HG03196 (cell line): ENCODE measurements around the gene GDPGP1.

Source experiments
- ATAC-seq: cut with Tn5 transposase; IDR thresholded peaks from one replicate; pipeline ENCODE4 v1.9.1; 2021; ENCODE audit not compliant: unreplicated experiment

GDPGP1 gene

DNA sequence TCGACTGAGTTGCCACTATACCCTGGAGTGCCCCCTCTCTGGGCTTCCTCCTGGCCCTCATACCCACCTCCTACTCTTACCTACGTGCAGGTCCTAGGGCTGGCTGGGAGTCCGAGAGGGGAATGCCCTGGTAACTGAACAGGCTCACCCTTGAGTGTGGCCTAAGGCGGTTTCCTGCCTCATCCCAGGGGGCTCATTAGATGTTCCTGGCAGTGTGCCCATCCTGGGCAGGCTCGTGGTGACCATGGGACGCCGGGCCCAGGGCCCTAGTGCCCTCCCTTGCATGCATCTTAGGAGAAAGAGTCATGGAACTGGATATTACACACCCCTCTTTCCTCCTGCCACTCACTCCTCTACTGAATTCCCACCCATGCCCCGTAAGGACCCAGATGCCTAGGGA lies 30.1 kb upstream of the GDPGP1 start:
- no peak for ATAC-seq

DNA sequence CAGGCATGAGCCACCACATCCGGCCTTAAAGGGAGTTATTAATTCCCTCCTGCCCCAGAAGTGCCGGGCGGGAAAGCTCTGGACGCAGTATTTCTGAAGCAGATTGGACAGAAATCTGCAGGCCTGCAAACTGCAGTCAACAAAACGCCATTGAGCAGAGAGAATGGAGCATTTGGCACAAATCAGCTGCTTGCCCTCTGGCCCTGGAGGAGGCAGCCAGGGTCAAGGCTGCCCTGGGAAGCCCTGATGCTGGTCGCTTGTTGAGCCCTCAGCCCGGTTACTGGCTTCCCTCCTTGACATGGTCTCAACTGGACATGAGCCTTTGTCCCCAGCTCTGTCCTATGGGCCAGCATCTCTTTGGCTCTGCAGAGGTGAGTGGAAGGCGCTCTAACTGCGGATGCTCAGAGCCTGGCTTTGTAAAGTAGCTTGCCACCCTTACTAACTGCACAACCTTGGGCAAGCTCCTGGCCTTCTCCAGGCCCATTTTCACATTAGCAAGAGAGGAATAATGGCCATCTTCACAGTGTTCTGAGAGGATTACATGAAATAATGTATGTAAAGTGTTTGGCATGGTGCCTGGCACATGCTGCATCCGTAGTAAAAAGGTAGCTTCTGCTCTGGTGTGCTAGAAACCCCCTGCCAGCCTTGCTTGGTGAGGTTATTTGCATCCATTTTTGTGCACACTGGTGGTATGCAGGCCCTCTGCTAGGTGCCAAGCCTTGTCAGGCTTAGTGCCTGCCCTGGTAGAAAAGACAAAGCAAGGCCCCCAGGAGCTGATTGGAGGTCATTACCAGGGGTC lies 28.8 kb upstream of the GDPGP1 start:
- ATAC-seq, result no peak

DNA sequence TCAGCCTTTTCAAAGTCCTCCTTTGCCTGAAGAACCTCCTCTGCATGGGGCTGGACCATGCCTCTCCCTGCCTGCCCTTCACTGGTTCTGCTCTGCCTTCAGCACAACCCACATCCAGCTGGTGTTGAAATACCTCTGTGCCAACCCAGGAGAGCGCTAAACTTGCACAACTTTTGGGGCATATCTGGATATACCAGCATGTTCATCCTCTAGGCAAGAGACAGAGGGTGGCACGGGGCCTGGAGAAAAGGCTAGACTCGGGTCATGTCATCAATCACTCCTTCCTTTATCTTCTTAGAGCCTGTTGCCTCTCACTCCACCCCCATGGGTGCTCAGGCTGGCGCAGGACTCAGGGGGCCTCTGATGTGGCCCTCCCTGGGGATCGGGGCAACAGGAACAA lies 28.1 kb upstream of the GDPGP1 start:
- no peak for ATAC-seq

DNA sequence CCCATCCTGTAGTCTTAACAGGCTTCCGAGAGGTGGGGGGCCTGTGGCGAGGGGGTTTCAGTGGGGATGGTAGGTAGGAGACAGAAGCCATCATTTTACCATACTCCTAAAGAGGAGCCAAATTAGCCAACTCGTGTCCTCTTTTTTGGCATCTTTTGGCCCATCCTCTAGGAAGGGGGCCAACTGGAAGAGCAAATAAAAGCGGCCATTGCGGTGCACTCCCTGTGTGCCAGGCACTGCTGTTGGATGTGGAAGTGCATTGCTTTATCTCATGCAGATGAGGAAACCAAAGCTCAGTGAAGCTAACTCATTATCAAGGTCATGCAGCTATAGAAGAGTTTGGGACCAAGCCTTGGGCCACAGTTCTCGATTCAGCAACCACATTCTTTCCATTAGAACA lies 26.8 kb upstream of the GDPGP1 start:
- ATAC-seq, result no peak

DNA sequence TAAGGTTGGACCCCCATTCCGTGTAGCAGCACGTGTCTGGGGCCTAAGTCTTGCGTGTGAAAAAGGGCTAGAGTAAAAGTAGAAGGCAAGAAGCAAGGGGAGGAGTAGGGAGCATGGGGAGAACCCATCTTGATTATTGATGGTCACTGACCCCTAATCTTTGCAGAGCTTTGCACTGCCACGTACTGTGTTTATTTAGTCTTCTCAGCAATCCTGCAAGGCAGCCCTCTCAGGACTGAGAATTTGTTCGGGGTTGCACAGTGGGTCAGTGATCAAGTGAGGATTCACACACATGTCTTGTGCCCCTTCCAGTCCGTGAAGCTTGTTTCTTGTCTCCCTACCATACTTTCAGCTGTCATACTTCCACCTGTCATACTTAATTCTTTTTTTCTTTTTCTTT lies 25.7 kb upstream of the GDPGP1 start:
- ATAC-seq, result no peak

DNA sequence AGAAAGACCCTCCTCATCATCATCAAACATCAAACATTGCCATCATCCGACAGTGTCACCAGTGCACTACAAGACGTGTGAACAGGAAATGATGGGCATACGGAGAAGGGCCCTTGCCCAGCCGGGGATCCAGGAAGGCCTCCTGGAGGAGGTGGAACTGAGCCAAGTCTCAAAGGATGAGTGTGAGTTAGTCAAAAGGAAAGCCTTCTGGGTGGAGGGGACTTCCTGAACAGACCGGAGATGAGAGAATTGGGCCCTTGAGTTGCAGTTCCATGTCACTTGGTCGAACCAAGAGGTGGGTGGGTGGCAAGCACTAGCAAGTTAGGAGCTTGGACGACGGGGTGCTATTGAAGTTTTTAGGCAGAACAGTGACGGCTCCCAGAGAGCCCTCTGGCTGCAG lies 24.4 kb upstream of the GDPGP1 start:
- no peak for ATAC-seq

DNA sequence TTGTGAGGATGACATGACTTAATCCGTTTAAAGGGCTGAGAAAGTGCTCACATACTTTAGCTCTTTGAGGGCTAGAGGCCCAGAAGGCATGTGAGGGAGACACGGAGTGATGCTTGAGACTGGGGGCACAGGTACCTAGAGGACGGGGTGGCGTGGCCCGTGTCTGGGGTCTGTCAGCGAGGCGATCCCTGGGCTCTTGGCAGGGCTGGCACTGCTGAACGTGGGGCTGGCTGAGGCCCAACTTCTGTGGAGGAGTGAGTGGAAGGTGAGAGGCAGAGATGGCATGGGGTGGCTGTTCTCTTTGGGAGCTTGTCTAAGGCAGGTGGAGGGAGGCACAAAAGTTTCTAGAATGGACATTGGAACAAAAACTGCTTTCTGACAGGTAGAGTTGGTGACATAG lies 23.4 kb upstream of the GDPGP1 start:
- ATAC-seq, result no peak

DNA sequence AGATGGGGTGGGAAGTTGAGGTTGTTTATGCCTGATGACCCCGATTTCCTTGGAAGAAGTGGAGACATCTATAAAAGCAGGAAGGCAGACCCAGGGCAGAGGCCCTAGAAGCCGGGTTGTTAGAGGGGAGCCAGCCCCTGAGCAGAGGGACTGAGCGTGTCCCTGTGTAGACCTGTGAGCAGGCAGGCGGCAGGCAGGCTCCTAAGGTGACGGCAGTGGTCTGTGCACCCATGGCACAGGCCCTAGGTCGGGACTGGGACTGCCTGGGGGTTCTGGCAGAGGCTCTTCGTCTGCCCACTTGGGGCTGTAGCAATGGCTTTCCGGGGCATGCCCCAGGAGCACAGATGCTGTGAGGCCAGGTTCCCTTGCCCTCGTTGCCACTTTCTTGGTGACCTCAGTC lies 23.0 kb upstream of the GDPGP1 start:
- ATAC-seq, result no peak

DNA sequence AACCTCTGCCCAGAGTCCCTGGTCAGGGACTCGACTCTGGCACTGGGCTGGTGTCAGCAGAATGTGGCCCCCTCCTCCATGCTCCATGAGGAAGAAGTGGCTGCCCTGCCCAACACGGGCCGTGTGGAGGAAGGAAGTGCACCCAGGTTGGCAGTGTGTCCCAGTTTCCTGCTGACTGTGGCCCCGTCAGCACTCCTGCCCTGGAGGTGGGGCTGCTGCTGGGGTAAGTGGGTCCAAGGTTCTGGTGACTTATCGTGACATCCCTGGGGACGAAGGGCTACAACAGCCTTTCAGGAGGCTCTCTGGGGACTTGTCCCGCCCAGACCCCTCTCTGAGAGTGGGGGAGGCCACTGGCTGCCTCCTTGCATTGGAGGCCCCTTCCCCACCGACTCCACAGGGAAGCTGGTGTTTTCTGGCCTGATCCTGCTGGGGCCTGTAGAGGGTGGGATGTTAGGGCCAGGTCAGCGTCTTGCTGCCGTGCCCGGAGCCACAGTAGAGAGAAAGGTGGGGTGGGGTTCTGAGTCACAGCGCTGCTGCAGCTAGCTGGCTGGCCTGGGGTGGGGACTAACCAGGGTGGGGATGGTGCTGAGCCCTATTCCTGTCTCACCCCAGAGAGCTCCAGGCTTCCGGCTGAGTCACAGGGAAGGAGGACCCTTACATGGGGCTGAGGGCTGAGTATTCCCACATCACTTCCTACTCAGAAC lies 22.4 kb upstream of the GDPGP1 start:
- no peak for ATAC-seq

DNA sequence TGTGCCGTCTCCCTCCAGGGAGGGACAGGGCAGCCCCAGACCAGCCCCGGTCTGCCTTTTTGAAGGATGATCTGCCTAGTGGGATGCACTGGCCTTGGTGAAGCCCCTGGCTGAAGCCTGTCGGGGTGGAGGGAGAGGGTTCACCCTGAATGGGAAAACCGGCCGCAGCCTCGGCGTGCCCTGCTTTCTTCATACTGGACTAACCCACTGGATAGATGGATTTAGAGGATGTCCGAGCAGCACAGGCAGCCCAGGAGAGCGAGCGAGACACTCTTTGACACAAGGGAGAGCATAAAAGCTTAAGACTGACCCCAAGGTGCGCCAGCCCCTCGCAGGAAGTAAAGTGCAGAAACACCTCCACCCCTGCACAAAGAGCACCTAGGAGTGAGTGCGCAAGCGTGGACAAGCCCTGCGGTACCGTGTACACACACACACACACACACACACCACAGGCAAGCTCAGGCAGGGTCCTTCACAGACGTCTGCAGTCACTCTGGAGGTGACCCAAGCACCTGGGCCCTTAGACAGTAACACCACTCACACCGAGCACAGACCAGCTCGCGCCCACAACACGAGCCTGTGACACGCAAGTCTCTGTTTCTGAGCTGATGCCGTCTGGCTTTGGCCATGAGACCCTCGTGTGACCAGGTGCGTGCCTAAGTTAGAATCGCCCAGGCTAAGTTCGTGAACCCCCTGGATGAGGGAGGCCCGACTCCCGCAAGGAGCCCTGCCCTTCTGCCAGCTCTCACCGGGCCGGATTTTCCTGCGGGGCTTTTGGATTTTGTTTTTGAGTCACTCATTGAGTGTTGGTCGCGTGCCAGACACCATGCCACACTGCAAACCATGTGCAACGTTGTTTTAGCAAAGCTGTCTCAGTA lies 21.5 kb upstream of the GDPGP1 start:
- no peak for ATAC-seq

DNA sequence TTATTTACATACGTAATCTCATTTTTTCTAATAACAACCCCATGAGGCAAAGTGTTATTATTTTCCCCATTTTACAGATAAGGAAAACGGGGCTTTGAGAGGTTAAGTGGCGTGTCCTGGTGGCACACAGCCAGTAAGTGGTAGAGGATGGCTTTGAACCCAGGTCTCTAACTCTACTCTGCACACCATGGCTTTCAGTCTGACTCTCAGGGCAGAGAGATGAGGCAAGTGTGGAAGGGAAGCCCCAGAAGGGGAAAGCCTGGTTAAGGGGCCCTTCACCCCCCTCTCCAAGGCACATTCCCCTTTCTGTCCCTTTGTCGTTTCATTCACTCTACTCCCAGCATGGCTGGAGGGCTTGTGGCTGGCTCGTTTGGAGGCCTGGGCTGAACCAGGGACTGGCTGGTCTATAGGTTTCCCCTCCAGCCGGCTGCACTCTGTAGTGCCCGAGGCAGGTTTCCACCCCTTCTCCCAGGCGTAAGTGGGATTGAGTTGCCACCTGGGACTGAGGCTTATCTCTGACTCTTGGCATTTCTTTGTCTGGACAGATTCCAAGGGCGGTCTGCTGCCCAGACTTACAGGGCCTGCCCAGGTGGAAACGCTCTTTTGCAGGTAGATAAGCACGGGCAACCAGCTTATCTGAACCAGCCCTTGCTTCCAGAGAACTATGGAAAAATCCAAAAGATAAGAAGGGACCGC lies 20.7 kb upstream of the GDPGP1 start:
- no peak for ATAC-seq

DNA sequence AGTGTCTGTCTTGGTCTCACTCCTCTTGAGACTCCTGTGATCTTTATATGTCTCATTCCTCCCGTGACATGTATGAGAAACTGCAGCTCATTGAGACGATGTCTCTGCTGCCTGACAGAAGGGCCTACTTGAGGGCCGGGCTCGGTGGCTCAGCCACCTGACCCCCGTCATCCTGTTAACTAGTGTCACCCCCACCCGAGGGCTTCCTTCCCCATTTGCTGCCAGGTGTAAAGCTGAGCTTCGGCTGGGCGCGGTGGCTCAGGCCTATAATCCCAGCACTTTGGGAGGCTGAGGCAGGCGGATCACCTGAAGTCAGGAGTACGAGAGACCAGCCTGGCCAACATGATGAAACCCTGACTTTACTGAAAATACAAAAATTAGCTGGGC lies 20.2 kb upstream of the GDPGP1 start:
- ATAC-seq, result no peak

DNA sequence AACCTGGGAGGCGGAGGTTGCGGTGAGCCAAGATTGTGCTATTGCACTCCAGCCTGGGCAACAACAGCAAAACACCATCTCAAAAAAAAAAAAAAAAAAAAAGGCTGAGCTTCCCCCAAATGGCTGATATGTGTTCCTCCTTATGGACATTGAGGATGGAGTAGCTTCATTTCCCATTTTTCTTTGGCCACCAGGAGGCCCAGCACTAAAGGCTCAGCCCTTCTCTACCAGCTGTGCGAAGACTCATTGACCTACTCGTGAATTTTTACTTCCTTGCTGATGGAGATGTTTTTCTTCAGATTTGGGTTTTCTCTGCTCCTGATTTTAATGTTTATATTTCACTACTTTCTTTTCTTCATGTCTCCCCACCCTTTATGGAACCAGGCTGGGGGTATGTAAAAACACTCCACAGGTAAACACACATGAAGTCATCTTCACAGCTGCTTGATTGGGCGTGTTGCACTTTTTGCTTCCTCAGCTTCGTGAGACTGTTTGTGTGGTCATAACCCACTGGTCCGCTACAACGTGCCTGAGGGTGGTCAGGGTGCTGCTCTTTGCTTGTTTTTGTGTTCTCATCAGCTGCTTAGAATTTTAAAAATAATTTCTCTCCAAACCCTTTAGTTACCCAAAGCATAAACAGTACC lies 19.3 kb upstream of the GDPGP1 start:
- no peak for ATAC-seq

DNA sequence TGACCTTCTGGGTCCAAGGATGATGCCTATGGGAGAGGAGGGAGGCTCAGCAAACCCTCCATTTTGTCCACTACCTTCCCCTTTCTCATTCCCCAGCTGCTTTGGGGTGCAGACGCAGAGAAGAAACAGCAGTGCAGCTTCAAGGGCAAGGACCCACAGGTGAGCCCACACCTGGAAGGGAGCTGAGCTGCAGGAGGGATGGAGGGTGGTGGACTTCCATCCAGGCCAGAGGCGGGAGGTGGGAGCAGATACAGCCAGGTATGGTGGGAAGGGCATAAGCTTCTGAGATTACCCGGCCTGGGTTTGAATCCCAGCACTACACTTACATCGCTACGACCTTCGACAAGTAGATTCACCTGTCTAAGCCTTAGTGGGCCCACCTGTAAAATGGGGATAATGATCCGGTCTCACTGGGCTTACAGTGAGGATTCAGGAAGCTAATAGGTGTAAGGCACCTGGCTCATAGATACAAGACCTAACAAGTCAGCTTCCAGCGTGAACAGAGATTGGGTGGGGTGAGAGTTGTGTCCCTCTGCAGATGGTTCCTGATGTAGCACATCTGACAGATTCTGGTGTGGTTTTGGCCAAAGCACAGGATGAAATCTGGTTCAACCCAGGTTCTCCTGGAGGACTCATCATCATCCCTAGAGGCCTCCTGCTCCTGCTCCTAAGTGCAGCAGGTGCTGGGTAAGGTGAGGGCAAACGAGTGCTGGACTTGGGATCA lies 16.2 kb upstream of the GDPGP1 start:
- ATAC-seq, result no peak

DNA sequence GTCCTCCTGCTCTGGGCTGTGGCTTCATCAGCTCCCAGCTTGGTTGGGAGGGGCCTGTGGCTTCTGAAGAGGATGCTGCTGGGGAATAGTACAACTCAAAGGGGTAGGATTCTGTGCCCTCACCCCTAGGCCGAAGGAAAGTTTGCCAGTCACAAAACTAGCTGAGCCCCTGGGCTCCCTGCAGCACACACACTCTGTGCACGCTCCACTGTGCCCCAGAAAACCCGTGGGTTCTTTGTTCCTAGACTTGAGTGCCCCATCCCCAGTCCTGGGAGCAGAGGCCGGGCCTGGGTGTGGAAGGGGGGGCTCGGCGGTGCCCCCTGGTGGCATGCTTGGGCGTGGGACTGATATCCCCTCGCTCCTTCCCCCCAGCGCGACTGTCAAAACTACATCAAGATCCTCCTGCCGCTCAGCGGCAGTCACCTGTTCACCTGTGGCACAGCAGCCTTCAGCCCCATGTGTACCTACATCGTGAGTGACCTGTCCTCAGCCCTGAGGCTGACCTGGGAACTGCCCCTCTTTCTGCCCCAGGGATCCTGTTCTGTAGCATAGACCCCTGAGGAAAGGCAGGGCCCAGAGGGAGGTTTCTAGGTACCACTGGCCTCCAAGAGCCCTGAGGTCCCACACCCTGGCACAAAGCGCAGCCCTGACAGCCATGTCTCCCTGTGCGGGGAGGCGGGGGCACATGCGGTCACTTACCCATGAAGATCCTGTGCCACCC lies 14.4 kb upstream of the GDPGP1 start:
- ATAC-seq, result no peak

DNA sequence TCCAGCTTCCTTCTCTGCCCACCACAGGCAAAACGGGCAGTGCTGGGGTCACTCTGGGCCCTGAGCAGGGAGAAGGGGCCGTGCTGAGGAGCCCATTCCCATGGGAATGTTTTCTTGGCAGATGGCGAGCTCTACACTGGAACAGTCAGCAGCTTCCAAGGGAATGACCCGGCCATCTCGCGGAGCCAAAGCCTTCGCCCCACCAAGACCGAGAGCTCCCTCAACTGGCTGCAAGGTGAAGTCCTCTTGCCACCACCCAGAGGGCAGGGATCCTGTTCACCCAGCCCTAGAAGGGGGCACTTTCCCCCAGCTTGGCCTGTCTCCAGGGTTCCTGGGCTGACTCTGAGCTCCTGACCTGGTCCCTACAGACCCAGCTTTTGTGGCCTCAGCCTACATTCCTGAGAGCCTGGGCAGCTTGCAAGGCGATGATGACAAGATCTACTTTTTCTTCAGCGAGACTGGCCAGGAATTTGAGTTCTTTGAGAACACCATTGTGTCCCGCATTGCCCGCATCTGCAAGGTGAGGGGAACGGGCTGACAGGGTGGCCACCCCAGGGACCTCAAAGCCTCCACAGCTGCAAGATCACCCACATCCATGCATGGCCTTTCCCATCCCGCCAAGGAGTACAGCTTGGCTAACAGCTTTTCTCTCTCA lies 12.6 kb upstream of the GDPGP1 start:
- ATAC-seq, result no peak

DNA sequence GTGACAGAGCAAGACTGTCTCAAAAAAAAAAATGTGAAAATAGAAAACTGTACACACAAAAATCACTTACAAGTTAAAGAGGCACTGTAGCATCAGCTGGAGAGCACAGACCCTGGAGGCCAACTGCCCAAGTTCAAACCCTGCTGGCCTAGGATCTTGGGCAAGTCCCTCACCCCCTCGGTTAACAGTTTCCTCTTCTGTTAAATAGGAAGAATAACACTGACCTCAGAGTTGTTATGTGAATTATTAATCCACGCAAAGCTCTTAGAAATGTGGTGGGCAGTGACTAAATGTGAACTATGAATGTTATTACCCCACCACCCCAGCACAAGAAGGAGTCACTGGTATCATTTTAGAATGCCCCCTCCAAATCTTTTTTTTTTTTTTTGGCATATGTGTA lies 11.5 kb upstream of the GDPGP1 start:
- ATAC-seq, result no peak

DNA sequence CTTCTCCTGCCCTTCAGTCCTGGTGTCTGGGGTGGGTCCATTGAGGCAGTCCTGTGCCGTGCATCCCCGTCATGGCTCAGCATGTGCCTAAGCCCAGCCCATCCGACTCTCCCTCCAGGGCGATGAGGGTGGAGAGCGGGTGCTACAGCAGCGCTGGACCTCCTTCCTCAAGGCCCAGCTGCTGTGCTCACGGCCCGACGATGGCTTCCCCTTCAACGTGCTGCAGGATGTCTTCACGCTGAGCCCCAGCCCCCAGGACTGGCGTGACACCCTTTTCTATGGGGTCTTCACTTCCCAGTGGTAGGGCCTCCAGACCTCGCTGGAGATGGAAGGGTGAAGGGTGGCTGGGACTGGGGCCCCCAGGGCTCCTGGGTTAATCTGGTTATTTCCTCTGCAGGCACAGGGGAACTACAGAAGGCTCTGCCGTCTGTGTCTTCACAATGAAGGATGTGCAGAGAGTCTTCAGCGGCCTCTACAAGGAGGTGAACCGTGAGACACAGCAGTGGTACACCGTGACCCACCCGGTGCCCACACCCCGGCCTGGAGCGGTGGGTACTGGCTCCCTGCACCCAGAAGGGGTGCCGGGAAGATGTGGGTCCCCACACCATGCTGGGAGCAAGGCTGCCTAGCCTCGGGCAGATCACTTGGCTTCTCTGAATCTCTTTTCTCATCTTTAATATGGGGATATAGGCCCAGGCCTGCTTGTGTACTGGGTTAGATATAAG lies 10.4 kb upstream of the GDPGP1 start:
- no peak for ATAC-seq
